Purkinje cell (primary cell): ENCODE data around the gene HYPK. TPM values are rescaled to one million over a fixed set of nuclear protein-coding genes. Genes with fewer than 3 reads are reported as not detected.

Experiments used
- polyA plus RNA-seq: library from polyadenylated mRNA; unstranded; fragments of >200 nt; fragmentation: Nextera tagmentation; gene quantifications from 2 replicates; pipeline ENCODE4 v1.2.1, GENCODE V29; 2014

HYPK gene
- 13.9 and 21.5 TPM in 2 replicates for polyA plus RNA-seq

GRCh38 chr15:43800286-43801141, at the start of gene HYPK:
Gene HYPK (plus strand): TSS chr15:43800599. CDS start chr15:43800623, 24 bp downstream.

DNA sequence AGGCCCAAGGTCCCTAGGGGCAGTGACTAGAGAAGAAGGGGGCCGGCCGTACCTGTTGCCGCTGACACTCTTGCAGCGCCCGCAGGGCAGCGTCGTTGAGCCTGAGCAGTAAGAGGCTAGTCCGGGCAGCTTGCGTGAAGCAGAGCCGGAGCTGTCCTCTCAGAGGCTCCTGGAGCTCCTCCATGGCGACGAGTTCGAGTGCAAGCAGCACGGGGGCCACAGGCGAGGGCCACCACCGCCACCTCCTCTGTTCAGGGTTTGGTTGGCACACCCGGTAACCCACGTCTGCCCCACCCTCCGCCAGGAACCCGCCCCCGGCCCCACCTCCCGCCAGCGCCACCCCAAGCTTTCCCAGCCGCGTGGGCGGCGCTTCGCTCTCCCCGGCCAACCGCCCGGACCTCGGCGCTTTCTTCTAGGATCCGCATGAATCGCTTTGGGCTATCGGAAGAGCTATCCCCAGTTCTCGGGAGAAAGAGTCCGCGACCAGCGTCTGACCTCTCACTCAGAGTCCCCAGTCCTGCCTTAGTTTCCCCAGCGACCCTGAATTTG, 23.6 kb upstream of the HYPK start, which contains the start of gene ELL3:
Gene ELL3 (minus strand): TSS at position 249 of the 549 bp plus-strand sequence. CDS start 65 bp downstream, at position 184.

GRCh38 chr15:43791993-43792760, 8.2 kb upstream of the HYPK start, which contains the start of gene SERF2:
Gene SERF2 (plus strand): TSS chr15:43792320. CDS start chr15:43792377, 57 bp downstream.

DNA sequence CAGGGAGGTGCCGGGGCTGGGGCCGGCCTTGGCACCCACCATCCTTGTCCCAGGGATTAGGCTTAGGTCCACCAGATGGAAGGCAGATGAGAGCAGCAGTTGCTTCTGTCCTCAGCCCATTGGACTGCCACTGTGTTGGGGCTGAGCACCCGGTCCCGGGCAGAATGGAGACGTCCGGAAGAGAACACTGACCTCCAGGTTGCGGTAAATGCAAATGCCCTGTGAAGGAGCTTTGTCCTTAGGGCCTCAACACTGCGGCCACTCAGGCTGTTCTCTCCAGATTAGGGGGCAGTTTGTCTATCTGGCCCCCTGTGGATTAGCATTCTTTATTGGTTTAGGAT, 484 bp upstream of the HYPK start, which contains the start of gene SERINC4:
Gene SERINC4 (minus strand): TSS at position 276 of the 341 bp plus-strand sequence. CDS start 234 bp downstream, at position 42.

GRCh38 chr15:43824302-43825246, 24.2 kb downstream of the HYPK start, which contains the start of gene MFAP1:
Gene MFAP1 (minus strand): TSS chr15:43824690. CDS start chr15:43824569, 121 bp downstream.

GRCh38 chr15:43826508-43827341, 26.3 kb downstream of the HYPK start, which contains the start of gene WDR76:
Gene WDR76 (plus strand): TSS chr15:43827002. CDS start chr15:43827033, 31 bp downstream.

Other genes starting within 250 kb of the HYPK start
- 6.4 and 6.9 TPM in 2 replicates for gene PPIP5K1, start 210.4 kb upstream of the HYPK start, polyA plus RNA-seq
- 73.4 and 92.8 TPM in 2 replicates for gene CKMT1B, start 206.6 kb upstream of the HYPK start, polyA plus RNA-seq
- 0.69 and 1.5 TPM in 2 replicates for gene STRC, start 181.8 kb upstream of the HYPK start, polyA plus RNA-seq
- 8.9 and 13.0 TPM in 2 replicates for gene CATSPER2, start 151.8 kb upstream of the HYPK start, polyA plus RNA-seq
- 53.6 and 81.7 TPM in 2 replicates for gene CKMT1A, start 106.7 kb upstream of the HYPK start, polyA plus RNA-seq
- gene PDIA3, start 54.2 kb upstream of the HYPK start, polyA plus RNA-seq = 153 and 226 TPM in 2 replicates
- gene ELL3, start 23.6 kb upstream of the HYPK start, polyA plus RNA-seq = not detected in 2 replicates
- gene SERF2, start 8.3 kb upstream of the HYPK start, polyA plus RNA-seq = 1,942 and 2,090 TPM in 2 replicates
- gene SERINC4, start 379 bp upstream of the HYPK start, polyA plus RNA-seq = not detected in 2 replicates
- gene MFAP1, start 24.1 kb downstream of the HYPK start, polyA plus RNA-seq = 18.5 and 20.9 TPM in 2 replicates
- gene WDR76, start 26.4 kb downstream of the HYPK start, polyA plus RNA-seq = 0.15 TPM in 1 of 2 replicates, not detected in the other